Activated CD8-positive, alpha-beta memory T cell treated with anti-CD3 and anti-CD28 coated beads for 36 hours (primary cell): ENCODE data around the gene SSR1. TPM values are rescaled to one million over a fixed set of nuclear protein-coding genes. Genes with fewer than 3 reads are reported as not detected.

Experiments used
- CTCF ChIA-PET: fragments of 350-600 bp; sonication (Branson Sonifier 250); formaldehyde crosslinking; loops from one replicate; lab custom pipeline; 2021; ENCODE audit warnings: antibody characterized with exemption; lab: Charles Lee
- POLR2A ChIA-PET: fragments of 350-600 bp; sonication (Branson Sonifier 250); formaldehyde crosslinking; loops from one replicate; lab custom pipeline; 2021; ENCODE audit warnings: antibody characterized with exemption; lab: Charles Lee
- total RNA-seq, 2 experiments: library from RNA; stranded (reverse); gene quantifications; one replicate each; pipeline ENCODE4 v1.2.3, GENCODE V29; 2021

SSR1 gene
- total RNA-seq, 2 experiments from 2014 or later = 160 to 161 TPM

DNA sequence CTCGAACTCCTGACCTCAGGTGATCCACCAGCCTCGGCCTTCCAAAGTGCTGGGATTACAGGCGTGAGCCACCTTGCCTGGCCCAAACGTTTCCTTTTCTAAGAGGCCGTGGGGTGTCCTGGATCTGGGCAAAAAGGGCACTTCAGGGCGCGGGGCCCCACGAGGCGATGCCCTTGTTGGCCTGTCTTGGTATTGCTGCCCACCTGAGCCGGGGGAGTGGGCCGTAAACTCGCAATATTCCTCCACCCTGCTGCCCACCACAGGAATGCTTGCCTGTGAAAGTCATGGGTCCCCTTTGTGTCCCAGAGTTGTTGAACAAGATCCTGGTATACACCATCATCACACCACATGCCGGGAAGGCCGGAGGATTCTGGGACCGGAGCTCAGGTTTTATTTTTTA lies 49.0 kb downstream of the SSR1 start:
- ChIA-PET POLR2A (interaction anchor here (0.6 to 0.7 kb wide), 2 partner anchors 15 to 139 kb away, joined by 3 to 4 read pairs; no protein-coding TSS in a partner anchor), CTCF (interaction anchor here (0.7 kb wide), 1 partner anchor 86 kb away, joined by 3 read pairs; no protein-coding TSS in a partner anchor)

- ChIA-PET CTCF (interaction anchor here (0.7 kb wide), 1 partner anchor 85 kb away, joined by 3 read pairs; no protein-coding TSS in a partner anchor), POLR2A (interaction anchor here (0.7 kb wide), 1 partner anchor 139 kb away, joined by 4 read pairs; no protein-coding TSS in a partner anchor)
Observed at GRCh38 chr6:7263519-7263805, 49.5 kb downstream of the SSR1 start.

DNA sequence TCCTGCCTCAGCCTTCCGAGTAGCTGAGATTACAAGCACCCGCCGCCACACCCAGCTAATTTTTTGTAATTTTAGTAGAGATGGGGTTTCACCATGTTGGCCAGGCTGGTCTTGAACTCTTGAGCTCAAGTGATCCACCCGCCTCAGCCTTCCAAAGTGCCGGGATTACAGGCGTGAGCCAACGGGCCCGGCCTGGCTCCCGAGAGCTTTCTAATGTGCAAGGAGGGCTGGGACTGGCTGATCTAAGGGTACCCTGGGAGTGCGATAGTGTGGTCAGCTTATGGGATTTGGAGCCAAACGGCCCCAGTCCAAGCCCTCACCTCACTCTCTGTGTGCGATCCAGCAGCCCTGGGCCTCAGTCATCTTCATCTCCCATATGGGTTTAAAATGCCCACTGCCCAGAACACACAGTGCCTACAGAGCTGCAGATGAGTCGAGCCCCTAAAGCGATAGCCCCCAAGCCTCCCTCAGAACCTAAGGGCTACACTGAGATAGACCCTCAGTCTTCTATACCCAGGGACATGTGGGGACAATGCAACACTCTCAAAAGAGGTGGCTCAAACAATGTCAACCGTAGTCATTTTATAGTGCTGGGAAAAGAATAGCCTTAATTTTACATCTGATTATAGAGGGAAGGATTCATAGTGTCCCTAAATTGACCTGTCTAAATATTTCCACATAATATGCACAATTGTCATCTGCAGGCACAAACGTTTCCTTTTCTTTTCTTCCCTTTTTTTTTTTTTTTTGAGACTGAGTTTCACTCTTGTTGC lies 50.1 kb downstream of the SSR1 start:
- ChIA-PET CTCF (interaction anchor here (0.7 kb wide), 1 partner anchor 84 kb away, joined by 3 read pairs; no protein-coding TSS in a partner anchor), POLR2A (interaction anchor here (0.7 kb wide), 1 partner anchor 140 kb away, joined by 4 read pairs; no protein-coding TSS in a partner anchor)

- ChIA-PET CTCF (interaction anchor here (0.9 kb wide), 1 partner anchor 14 kb away, joined by 3 read pairs; no protein-coding TSS in a partner anchor), POLR2A (interaction anchor here (0.7 kb wide), 1 partner anchor 328 kb away, joined by 3 read pairs; the partner anchor contains the start of gene SNRNP48)
Observed at GRCh38 chr6:7261852-7262461, 51.0 kb downstream of the SSR1 start.

- ChIA-PET CTCF (interaction anchor here (0.9 kb wide), 1 partner anchor 14 kb away, joined by 3 read pairs; no protein-coding TSS in a partner anchor), POLR2A (no interaction called here)
Observed at GRCh38 chr6:7261032-7261841, 51.8 kb downstream of the SSR1 start.

GRCh38 chr6:7260291-7261031 lies 52.5 kb downstream of the SSR1 start:
- ChIA-PET POLR2A (no interaction called here), CTCF (no interaction called here)

DNA sequence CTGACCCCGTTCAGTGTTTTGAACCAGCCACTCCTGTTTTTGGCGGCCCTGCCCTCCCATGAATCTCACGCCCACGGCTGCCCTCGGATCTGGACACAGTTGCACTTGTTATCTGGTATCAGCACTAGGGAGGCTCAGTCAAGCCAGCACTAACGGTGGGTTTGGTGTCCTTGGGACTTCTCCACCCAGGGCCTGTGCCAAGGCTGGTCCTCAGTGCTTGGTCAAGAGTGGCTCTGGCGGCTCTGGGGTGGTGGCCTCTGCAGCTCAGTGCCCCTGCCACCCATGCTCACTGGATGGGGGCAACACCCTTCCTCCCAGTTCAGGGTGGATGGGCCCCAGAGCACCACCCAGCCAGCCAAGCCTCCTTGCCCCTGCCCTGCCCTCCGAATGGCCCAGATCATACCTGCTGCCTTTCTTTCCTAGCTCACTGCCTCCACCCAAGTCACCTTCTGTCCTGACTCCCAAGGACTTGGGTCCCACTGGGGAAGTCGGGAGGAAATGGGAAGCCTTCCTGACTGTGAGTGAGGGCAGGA lies 54.7 kb downstream of the SSR1 start:
- ChIA-PET POLR2A (no interaction called here), CTCF (no interaction called here)

DNA sequence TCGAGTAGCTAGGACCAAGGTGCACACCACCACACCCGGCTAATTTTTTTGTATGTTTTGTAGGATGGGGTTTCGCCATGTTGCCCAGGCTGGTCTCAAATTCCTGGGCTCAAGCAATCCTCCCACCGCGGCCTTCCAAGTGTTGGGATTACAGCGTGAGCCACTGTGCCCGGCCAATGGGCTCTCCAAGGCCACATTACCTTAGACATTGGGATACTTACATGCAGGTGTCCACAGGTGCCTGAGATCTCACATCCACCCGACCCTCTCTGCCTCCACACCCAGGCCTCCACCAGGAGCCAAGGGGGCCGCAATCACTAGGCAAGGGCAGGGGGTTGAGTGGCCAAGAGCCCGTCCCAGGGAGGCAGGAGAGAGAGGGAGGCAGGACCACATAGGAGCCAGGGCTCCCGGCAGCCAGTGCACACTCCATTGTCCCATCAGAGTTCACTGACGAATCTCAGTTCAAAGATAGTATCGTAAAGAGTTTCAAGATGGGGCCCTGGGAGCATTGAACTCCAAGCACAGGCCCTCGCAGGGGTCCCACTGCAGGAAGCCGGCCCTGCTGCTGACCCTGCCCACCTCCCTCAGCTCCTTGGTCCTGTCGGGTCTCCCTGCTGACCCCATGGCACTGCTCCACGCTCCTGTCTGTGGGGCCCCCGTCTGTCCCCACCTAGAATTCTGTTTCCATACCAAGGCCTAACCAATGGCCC lies 55.3 kb downstream of the SSR1 start:
- POLR2A ChIA-PET = interaction anchor here (0.5 kb wide), 1 partner anchor 9 kb away, joined by 3 read pairs; no protein-coding TSS in a partner anchor
- CTCF ChIA-PET = no interaction called here

GRCh38 chr6:7256785-7257184 lies 56.2 kb downstream of the SSR1 start:
- CTCF ChIA-PET = no interaction called here

DNA sequence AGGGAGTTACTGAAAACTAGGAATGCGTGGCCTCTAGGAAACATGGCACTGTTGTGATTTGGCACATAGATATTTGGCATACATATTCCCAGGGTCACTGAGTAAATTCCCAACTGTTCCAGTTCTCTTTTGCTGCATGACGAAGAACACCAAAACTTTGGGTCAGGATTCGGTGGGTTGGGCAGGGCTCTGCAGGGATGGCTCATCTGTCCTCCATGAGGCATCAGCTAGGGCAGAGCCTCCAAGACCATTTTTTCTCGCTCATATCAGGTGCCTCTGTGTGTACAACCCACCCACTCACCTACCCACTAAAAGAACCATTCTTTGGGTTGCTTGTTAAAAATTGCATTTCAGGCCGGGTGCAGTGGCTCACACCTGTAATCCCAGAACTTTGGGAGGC lies 57.1 kb downstream of the SSR1 start:
- ChIA-PET POLR2A (no interaction called here), CTCF (no interaction called here)

More at GRCh38 chr6:7256785-7257184, 56.2 kb downstream of the SSR1 start:
- POLR2A ChIA-PET = no interaction called here

GRCh38 chr6:7254980-7255835 lies 57.8 kb downstream of the SSR1 start:
- ChIA-PET POLR2A (no interaction called here), CTCF (interaction anchor here (2.5 kb wide), 1 partner anchor 11 kb away, joined by 8 read pairs; no protein-coding TSS in a partner anchor)

DNA sequence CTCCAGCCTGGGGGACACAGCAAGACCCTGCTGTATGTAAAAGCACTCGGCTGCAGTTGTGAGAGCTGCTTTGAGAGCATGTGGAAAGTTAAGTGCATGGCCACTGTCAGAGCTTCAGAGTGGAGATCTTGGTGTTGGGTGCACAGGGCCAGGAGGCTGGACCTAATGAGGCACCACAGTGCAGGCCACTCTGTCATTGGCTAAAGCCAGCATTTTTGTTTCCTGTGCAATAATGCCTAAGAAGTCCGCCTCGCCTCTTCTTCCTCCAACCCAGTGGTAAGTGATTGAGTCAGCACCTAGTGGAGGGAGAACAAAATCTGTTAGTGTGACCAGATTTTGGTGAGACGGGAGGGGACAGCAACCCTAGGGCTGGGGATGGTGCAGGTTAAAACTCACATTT lies 60.6 kb downstream of the SSR1 start:
- ChIA-PET CTCF (no interaction called here), POLR2A (no interaction called here)

DNA sequence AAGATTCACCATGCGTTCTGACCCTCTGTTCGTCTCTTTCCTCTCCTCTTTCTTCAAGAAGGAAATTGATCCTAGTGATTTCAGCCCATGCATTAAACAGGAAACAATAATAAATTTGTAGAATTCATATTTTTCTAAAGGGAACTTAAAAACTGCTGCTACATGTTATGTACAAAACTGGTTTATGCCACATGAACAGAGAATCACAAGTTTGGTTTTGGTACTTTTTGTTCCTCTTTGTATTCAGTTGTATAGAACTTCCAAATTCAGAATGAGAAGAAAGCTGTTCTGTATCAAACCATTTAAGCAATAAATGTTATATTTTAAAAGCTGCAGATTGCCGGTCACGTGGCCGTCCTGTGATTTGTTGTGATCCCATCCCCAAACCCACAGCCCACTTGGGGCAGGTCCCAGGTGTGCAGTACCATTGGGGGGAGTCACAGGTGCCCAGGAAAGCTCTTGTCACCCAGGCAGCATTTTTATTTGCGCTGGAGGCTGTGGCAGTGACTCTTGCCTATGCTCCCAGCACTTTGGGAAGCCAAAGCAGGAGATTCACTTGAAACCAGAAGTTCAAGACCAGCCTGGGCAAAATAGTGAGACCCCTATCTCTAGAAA lies 61.2 kb downstream of the SSR1 start:
- CTCF ChIA-PET = interaction anchor here (0.5 kb wide), 1 partner anchor 297 kb away, joined by 3 read pairs; no protein-coding TSS in a partner anchor
- POLR2A ChIA-PET = no interaction called here

DNA sequence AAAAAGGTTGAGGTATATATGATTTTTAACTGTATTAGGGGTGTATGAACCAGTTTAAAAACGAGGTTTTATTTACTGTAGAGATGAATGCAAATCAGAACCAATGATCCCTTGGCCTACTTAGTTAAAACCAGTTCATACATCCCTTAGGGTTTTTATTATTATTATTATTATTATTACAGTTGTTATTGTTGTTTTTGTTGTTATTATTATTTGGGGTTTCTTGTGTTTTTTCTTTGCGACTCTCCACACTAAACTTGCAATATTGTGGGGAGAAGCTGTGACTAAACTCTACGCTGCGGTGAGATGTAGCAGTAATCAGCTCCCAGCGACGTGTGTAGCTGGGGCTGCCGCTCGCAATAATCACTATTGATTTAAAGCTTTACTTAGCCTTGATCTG lies 62.2 kb downstream of the SSR1 start:
- POLR2A ChIA-PET = no interaction called here
- CTCF ChIA-PET = no interaction called here

DNA sequence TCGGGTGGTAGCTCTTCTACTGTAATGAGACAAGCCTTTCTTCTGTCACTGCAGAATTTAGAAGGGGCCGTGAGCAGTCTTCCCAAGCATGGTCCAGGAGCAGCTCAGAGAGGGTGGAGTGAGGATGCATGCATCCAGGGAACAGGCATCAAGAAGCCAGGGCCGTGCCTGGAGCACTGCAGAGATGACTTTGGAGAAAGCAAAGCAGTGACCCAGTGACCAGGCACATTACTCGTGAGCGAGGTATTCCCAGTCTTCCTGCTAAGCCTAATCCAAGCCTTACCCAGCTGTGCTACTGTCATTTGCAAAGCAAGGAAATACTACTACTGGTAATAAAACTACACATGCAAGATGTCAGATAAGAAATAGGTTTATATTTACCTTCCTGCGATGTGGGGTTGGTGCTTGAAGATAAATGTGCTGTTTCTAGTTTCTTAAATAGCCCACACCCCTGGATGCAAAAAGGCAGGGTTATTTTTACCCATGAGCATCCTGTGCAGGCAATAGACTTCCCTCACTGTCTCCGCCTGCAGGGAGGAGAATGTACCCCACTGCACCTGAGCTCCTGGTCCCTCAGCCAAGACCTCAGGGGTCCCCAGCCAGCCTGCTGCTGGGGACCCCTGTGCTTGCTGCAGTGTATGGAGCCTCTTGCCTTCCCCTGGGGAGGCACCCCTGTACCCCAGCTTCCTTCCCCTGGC lies 62.9 kb downstream of the SSR1 start:
- ChIA-PET CTCF (no interaction called here), POLR2A (no interaction called here)

DNA sequence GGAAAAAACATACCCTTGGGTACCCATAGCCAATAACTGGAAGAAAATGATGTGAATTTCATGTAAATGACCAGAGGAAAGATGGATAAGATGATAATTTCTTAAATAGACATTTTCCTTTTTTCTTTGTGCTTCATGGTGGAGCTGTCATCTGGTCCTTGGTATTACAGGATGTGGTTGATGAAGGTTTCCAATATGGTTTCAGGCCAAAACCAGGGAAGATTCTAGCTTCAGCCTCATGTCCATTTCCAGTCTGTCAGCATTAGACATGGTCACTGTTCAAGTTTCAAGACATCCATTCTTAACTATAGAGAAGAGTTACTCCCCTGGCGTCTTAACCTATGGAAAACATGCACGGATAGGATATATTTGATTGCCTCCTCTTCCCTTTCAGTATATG lies 63.6 kb downstream of the SSR1 start:
- CTCF ChIA-PET = no interaction called here
- POLR2A ChIA-PET = no interaction called here
